Astrocyte of the cerebellum (primary cell): ENCODE data around the gene MYRIP.
"Not testable (repeated sequence)": the region's sequence is repeated elsewhere in the genome, so short reads cannot be mapped to it uniquely, and the experiment has no call there.

Experiments
- DNase-seq: peaks from one replicate; pipeline ENCODE4 v3.0.0-alpha.2; 2011; ENCODE audit warnings: low read depth
- H3K4me3 ChIP-seq: 2 replicates; pipeline ENCODE4 v1.5.1; 2011; ENCODE audit warnings: mild to moderate bottlenecking, low read depth, low read length, moderate library complexity
- CTCF ChIP-seq: IDR thresholded peaks from 2 replicates; pipeline ENCODE4 v1.5.1; 2012; ENCODE audit warnings: low read length, low read depth, moderate library complexity, mild to moderate bottlenecking; ENCODE audit errors: missing control alignments
- in situ Hi-C: cut with HindIII; loops from 2 replicates; pipeline ENCODE4 v1.10.0; 2017; ENCODE audit warnings: low sequenced_read_pairs

Gene MYRIP

GRCh38 chr3:39812537-39812936 lies 3.1 kb downstream of the MYRIP start:
- DNase-seq = no peak
- H3K4me3 ChIP-seq = no peak overlapping the region
- in situ Hi-C loops = no loop called here
- TF ChIP-seq CTCF = peak; percentile 37

- in situ Hi-C loops = no loop called here
- DNase-seq = peak; percentile 81
- no peak for TF ChIP-seq CTCF
- H3K4me3 ChIP-seq = no peak overlapping the region
Measured at GRCh38 chr3:39814007-39814406, 4.6 kb downstream of the MYRIP start.

GRCh38 chr3:39819899-39820298 lies 10.5 kb downstream of the MYRIP start:
- no peak overlapping the region for H3K4me3 ChIP-seq
- in situ Hi-C loops = no loop called here
- no peak for DNase-seq
- TF ChIP-seq CTCF = no peak

- in situ Hi-C loops, H3K4me3 ChIP-seq, DNase-seq: not testable (repeated sequence)
Measured at GRCh38 chr3:39833764-39834163, 24.4 kb downstream of the MYRIP start.

GRCh38 chr3:39839484-39839883 lies 30.1 kb downstream of the MYRIP start:
- in situ Hi-C loops = no loop called here
- H3K4me3 ChIP-seq = no peak overlapping the region
- TF ChIP-seq CTCF = no peak
- DNase-seq = no peak

- in situ Hi-C loops = no loop called here
- TF ChIP-seq CTCF = no peak
- no peak for DNase-seq
- H3K4me3 ChIP-seq = no peak overlapping the region
Measured at GRCh38 chr3:39843440-39843839, 34.0 kb downstream of the MYRIP start.

GRCh38 chr3:39848365-39848764 lies 39.0 kb downstream of the MYRIP start:
- no peak for DNase-seq
- no peak overlapping the region for H3K4me3 ChIP-seq
- in situ Hi-C loops = no loop called here
- TF ChIP-seq CTCF = no peak
